HEK293 (cell line): ENCODE measurements around the gene MCM3AP.
A peak's percentile ranks its signal among the peaks of the same experiment; 100 is the strongest.

ENCODE experiments used
- FEZF1 ChIP-seq: fragments of 450-650 bp; formaldehyde crosslinking; IDR thresholded peaks from 2 replicates; pipeline ENCODE4 v1.5.1; 2016; ENCODE audit warnings: missing biosample characterization, missing genetic modification characterization
- PBX3 ChIP-seq: sonication (generic); formaldehyde crosslinking; IDR thresholded peaks from 2 replicates; pipeline ENCODE4 v1.8.1; 2022; ENCODE audit warnings: mild to moderate bottlenecking, moderate library complexity, missing genetic modification reagents
- SALL2 ChIP-seq: fragments of 450-650 bp; formaldehyde crosslinking; IDR thresholded peaks from 2 replicates; pipeline ENCODE4 v1.5.0; 2017; ENCODE audit warnings: missing biosample characterization, mild to moderate bottlenecking, missing genetic modification characterization, borderline replicate concordance
- SP3 ChIP-seq: fragments of 450-650 bp; formaldehyde crosslinking; IDR thresholded peaks from 2 replicates; pipeline ENCODE4 v1.5.1; 2016; ENCODE audit warnings: missing biosample characterization, missing genetic modification characterization
- ZIC2 ChIP-seq: fragments of 450-650 bp; formaldehyde crosslinking; IDR thresholded peaks from 2 replicates; pipeline ENCODE4 v1.5.1; 2016; ENCODE audit warnings: missing biosample characterization, missing genetic modification characterization
- ZNF121 ChIP-seq: fragments of 450-650 bp; formaldehyde crosslinking; IDR thresholded peaks from 2 replicates; pipeline ENCODE4 v1.5.1; 2016; ENCODE audit warnings: missing biosample characterization, missing genetic modification characterization
- ZNF518A ChIP-seq: fragments of 450-650 bp; formaldehyde crosslinking; conservative IDR thresholded peaks from 2 replicates; pipeline ENCODE4 v1.5.1; 2016; ENCODE audit warnings: low read depth, missing biosample characterization, missing genetic modification characterization
- ZNF624 ChIP-seq: fragments of 450-650 bp; formaldehyde crosslinking; IDR thresholded peaks from 2 replicates; pipeline ENCODE4 v1.5.1; 2017; ENCODE audit warnings: missing biosample characterization, missing genetic modification characterization
- ZNF768 ChIP-seq: fragments of 450-650 bp; formaldehyde crosslinking; IDR thresholded peaks from 2 replicates; pipeline ENCODE4 v1.5.1; 2018; ENCODE audit warnings: missing biosample characterization, mild to moderate bottlenecking, missing genetic modification characterization
- ZNF843 ChIP-seq: fragments of 450-650 bp; formaldehyde crosslinking; IDR thresholded peaks from 2 replicates; pipeline ENCODE4 v1.5.1; 2016; ENCODE audit warnings: missing biosample characterization, missing genetic modification characterization
- TF ChIP-seq, protein P1 (sequence below): fragments of 450-650 bp; formaldehyde crosslinking; IDR thresholded peaks from 2 replicates; pipeline ENCODE4 v1.5.1; 2016; ENCODE audit warnings: missing biosample characterization, missing genetic modification characterization, borderline replicate concordance
- TF ChIP-seq, protein P2 (sequence below): fragments of 450-650 bp; formaldehyde crosslinking; IDR thresholded peaks from 2 replicates; pipeline ENCODE4 v1.5.1; 2016; ENCODE audit warnings: missing biosample characterization, missing genetic modification characterization

MCM3AP gene

GRCh38 chr21:46323710-46324389 is 38.4 kb upstream of the MCM3AP start, which contains the start of the genes C21orf58 and PCNT (continued):
- TF ChIP-seq ZNF518A (no peak), PBX3 (peak; percentile 80; the same call in 1 of the 2 replicates), ZNF768 (no peak), ZNF624 (no peak), ZIC2 (tag by site-specific recombination) (peak; percentile 88), SALL2 (tag by site-specific recombination) (no peak), FEZF1 (tag by site-specific recombination) (no peak), SP3 (tag by site-specific recombination) (peak; percentile 99), ZNF121 (tag by site-specific recombination) (no peak; the same call in 1 of the 2 replicates), ZNF843 (tag by site-specific recombination) (no peak; the same call in 1 of the 2 replicates)
- TF ChIP-seq, protein P1, sequence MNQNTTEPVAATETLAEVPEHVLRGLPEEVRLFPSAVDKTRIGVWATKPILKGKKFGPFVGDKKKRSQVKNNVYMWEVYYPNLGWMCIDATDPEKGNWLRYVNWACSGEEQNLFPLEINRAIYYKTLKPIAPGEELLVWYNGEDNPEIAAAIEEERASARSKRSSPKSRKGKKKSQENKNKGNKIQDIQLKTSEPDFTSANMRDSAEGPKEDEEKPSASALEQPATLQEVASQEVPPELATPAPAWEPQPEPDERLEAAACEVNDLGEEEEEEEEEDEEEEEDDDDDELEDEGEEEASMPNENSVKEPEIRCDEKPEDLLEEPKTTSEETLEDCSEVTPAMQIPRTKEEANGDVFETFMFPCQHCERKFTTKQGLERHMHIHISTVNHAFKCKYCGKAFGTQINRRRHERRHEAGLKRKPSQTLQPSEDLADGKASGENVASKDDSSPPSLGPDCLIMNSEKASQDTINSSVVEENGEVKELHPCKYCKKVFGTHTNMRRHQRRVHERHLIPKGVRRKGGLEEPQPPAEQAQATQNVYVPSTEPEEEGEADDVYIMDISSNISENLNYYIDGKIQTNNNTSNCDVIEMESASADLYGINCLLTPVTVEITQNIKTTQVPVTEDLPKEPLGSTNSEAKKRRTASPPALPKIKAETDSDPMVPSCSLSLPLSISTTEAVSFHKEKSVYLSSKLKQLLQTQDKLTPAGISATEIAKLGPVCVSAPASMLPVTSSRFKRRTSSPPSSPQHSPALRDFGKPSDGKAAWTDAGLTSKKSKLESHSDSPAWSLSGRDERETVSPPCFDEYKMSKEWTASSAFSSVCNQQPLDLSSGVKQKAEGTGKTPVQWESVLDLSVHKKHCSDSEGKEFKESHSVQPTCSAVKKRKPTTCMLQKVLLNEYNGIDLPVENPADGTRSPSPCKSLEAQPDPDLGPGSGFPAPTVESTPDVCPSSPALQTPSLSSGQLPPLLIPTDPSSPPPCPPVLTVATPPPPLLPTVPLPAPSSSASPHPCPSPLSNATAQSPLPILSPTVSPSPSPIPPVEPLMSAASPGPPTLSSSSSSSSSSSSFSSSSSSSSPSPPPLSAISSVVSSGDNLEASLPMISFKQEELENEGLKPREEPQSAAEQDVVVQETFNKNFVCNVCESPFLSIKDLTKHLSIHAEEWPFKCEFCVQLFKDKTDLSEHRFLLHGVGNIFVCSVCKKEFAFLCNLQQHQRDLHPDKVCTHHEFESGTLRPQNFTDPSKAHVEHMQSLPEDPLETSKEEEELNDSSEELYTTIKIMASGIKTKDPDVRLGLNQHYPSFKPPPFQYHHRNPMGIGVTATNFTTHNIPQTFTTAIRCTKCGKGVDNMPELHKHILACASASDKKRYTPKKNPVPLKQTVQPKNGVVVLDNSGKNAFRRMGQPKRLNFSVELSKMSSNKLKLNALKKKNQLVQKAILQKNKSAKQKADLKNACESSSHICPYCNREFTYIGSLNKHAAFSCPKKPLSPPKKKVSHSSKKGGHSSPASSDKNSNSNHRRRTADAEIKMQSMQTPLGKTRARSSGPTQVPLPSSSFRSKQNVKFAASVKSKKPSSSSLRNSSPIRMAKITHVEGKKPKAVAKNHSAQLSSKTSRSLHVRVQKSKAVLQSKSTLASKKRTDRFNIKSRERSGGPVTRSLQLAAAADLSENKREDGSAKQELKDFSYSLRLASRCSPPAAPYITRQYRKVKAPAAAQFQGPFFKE (tag by site-specific recombination) = no peak
- TF ChIP-seq, protein P2, sequence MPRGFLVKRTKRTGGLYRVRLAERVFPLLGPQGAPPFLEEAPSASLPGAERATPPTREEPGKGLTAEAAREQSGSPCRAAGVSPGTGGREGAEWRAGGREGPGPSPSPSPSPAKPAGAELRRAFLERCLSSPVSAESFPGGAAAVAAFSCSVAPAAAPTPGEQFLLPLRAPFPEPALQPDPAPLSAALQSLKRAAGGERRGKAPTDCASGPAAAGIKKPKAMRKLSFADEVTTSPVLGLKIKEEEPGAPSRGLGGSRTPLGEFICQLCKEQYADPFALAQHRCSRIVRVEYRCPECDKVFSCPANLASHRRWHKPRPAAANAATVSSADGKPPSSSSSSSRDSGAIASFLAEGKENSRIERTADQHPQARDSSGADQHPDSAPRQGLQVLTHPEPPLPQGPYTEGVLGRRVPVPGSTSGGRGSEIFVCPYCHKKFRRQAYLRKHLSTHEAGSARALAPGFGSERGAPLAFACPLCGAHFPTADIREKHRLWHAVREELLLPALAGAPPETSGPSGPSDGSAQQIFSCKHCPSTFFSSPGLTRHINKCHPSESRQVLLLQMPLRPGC (tag by site-specific recombination) = peak; percentile 78
- TF ChIP-seq, all 188 proteins: peak for 71
